Psoas muscle (tissue), 8 donors: ENCODE results near the gene CCDC182. TPM values are rescaled to one million over a fixed set of nuclear protein-coding genes. Genes with fewer than 3 reads are reported as not detected.

Source experiments
- ATAC-seq, 4 donors: fragments of 200-7000 bp; cut with Tn5 transposase; one replicate each; pipeline ENCODE4 v1.9.1; 2020; ENCODE audit warnings: moderate library complexity in 3 of 4, mild to moderate bottlenecking in 2 of 4
- DNase-seq, 2 donors: peaks; one replicate each; pipeline ENCODE4 v3.0.0-alpha.2; 2020
- H3K27ac ChIP-seq: fragments of 200-600 bp; one replicate; pipeline ENCODE4 v1.8.0; 2022
- H3K27me3 ChIP-seq, 3 donors: fragments of 200-600 bp in 1 of 3; one replicate each; pipeline versions ENCODE4 v1.6.1 to v1.8.0; 2013 to 2022; ENCODE audit warnings: low read length in 2 of 3, mild to moderate bottlenecking in 2 of 3, moderate library complexity in 1 of 3; ENCODE audit not compliant: insufficient read depth in 3 of 3
- H3K36me3 ChIP-seq, 2 donors: fragments of 200-600 bp in 1 of 2; one replicate each; pipeline versions ENCODE4 v1.6.1 to v1.8.0; 2013 to 2022; ENCODE audit warnings: low read depth in 1 of 2, mild to moderate bottlenecking in 1 of 2, moderate library complexity in 1 of 2; ENCODE audit not compliant: insufficient read depth in 1 of 2
- H3K4me1 ChIP-seq: fragments of 200-600 bp; one replicate; pipeline ENCODE4 v1.8.0; 2022
- H3K4me3 ChIP-seq: fragments of 200-600 bp; one replicate; pipeline ENCODE4 v1.8.0; 2022; ENCODE audit warnings: mild to moderate bottlenecking
- H3K9me3 ChIP-seq: fragments of 200-600 bp; one replicate; pipeline ENCODE4 v1.8.0; 2022
- CTCF ChIP-seq: fragments of 200-600 bp; IDR thresholded peaks from one replicate; pipeline ENCODE4 v1.8.0; 2022; ENCODE audit warnings: antibody characterized with exemption
- WGBS, 3 donors: extraction: QIAGEN DNeasy Blood & Tissue Kit; methylation state at CpG; one replicate each; pipeline versions ENCODE4 v1.1.6 to v1.1.7; 2013; 5-methylcytosine and 5-hydroxymethylcytosine counted together
- intact Hi-C, 2 donors: fragments of 100-400 bp; cut with DNase I; formaldehyde crosslinking; loops; one replicate each; pipeline versions ENCODE4 v1.11.0 to v1.14.2; 2022
- polyA plus RNA-seq, 3 donors: library from polyadenylated mRNA; stranded (reverse); fragments of 200-250 nt; gene quantifications; one replicate each; pipeline ENCODE4 v1.2.3, GENCODE V29; 2013
- total RNA-seq, 4 donors: library from RNA; stranded (reverse); fragmentation: NEBNext Ultra II Directional in 2 of 4; extraction: Animal tissue kit (Norgen Biotek cat#: 25700) in 2 of 4; gene quantifications; one replicate each; pipeline versions ENCODE4 v1.2.1 to v1.2.4, GENCODE V29; 2021 to 2023
- donor health status: healthy with polysubstance abuse.
- donor health status: DM: no; HTN: no; CAD: no; lungs with moderate emphysema.
- donor health status: Bipolar disorder and iron deficiency.
- donor health status: healthy.
- donor health status: DM: yes; HTN: yes; CAD: no.
- donor health status: DM: no; HTN: no; CAD: no.
- donor health status: DM: no; HTN: no; CAD: no.
- donor health status: DM: yes; HTN: yes; CAD: no.

CCDC182 gene
- total and polyA plus RNA-seq, 7 donors = not detected

- H3K27me3 ChIP-seq = no peaks in the 10 kb centered on the region
- ATAC-seq = peak; percentile 76 to 94 (median 88)
- 5 to 9% (median 6%) methylated on average over 6 of the region's 6 CpGs for WGBS, 3 donors
- H3K36me3 ChIP-seq = no peaks in the 10 kb centered on the region
- intact Hi-C loops = no loop called here
- peak; percentile 22 to 69 for DNase-seq
- TF ChIP-seq CTCF = no peak
- no peaks in the 10 kb centered on the region for H3K9me3 ChIP-seq
- H3K4me3 ChIP-seq = no peak overlapping the region
- H3K4me1 ChIP-seq = peaks cover 13% of the 10 kb centered on the region
- peak overlapping the region; percentile 47 for H3K27ac ChIP-seq
Observed at GRCh38 chr17:57707892-57708291, 37.2 kb downstream of the CCDC182 start.

GRCh38 chr17:57706761-57707160 lies 38.3 kb downstream of the CCDC182 start:
- 89 to 90% (median 90%) methylated on average over 9 of the region's 9 CpGs for WGBS, 3 donors
- no peaks in the 10 kb centered on the region for H3K9me3 ChIP-seq

GRCh38 chr17:57705921-57706695 lies 39.0 kb downstream of the CCDC182 start:
- H3K4me1 ChIP-seq = peaks cover 13% of the 10 kb centered on the region
- no peak overlapping the region for H3K27ac ChIP-seq
- intact Hi-C loops = no loop called here
- no peaks in the 10 kb centered on the region for H3K36me3 ChIP-seq
- no peaks in the 10 kb centered on the region for H3K9me3 ChIP-seq
- no peak for TF ChIP-seq CTCF
- no peak for DNase-seq
- no peak overlapping the region for H3K4me3 ChIP-seq
- WGBS, 3 donors = 79 to 82% (median 80%) methylated on average over 12 of the region's 12 CpGs
- H3K27me3 ChIP-seq = no peaks in the 10 kb centered on the region
- ATAC-seq = no peak

More at GRCh38 chr17:57706761-57707160, 38.3 kb downstream of the CCDC182 start:
- DNase-seq (no peak), ATAC-seq (no peak)
- no peak overlapping the region for H3K4me3 ChIP-seq
- no peak for TF ChIP-seq CTCF
- no peaks in the 10 kb centered on the region for H3K27me3 ChIP-seq
- no peak overlapping the region for H3K27ac ChIP-seq
- intact Hi-C loops = no loop called here
- peaks cover 13% of the 10 kb centered on the region for H3K4me1 ChIP-seq
- H3K36me3 ChIP-seq = no peaks in the 10 kb centered on the region

- Histone ChIP-seq H3K4me1 (peaks cover 13% of the 10 kb centered on the region), H3K27me3 (no peaks in the 10 kb centered on the region), H3K9me3 (no peaks in the 10 kb centered on the region), H3K36me3 (no peaks in the 10 kb centered on the region), H3K4me3 (no peak overlapping the region), H3K27ac (no peak overlapping the region)
- WGBS, 3 donors = 96 to 100% (median 100%) methylated on average over 1 of the region's 1 CpG
- DNase-seq = no peak
- ATAC-seq = no peak
- intact Hi-C loops = no loop called here
- TF ChIP-seq CTCF = no peak
Observed at GRCh38 chr17:57704448-57704847, 40.7 kb downstream of the CCDC182 start.

- no peaks in the 10 kb centered on the region for H3K27me3 ChIP-seq
- H3K4me3 ChIP-seq = no peak overlapping the region
- no peak for ATAC-seq
- no peak for TF ChIP-seq CTCF
- no peaks in the 10 kb centered on the region for H3K9me3 ChIP-seq
- no peak for DNase-seq
- H3K36me3 ChIP-seq = no peaks in the 10 kb centered on the region
- peaks cover 12% of the 10 kb centered on the region for H3K4me1 ChIP-seq
- WGBS, 3 donors = 92 to 100% (median 97%) methylated on average over 1 of the region's 1 CpG
- intact Hi-C loops = no loop called here
- H3K27ac ChIP-seq = no peak overlapping the region
Observed at GRCh38 chr17:57703273-57703672, 41.8 kb downstream of the CCDC182 start.
